Subcutaneous abdominal adipose tissue (tissue), 5 donors: ENCODE measurements around the gene MPST.

Source experiments
- H3K27ac ChIP-seq: one replicate; pipeline ENCODE4 v1.7.0; 2013; ENCODE audit warnings: low read depth, mild to moderate bottlenecking, inconsistent platforms, low read length, moderate library complexity
- H3K27me3 ChIP-seq, 5 donors: one replicate each; pipeline ENCODE4 v1.7.0; 2013; ENCODE audit warnings: low read length in 5 of 5, inconsistent platforms in 1 of 5; ENCODE audit not compliant: control insufficient read depth in 5 of 5, insufficient read depth in 4 of 5
- H3K36me3 ChIP-seq, 5 donors: one replicate each; pipeline ENCODE4 v1.7.0; 2013; ENCODE audit warnings: low read length in 5 of 5; ENCODE audit not compliant: control insufficient read depth in 5 of 5, insufficient read depth in 5 of 5
- H3K4me1 ChIP-seq, 5 donors: one replicate each; pipeline ENCODE4 v1.7.0; 2013; ENCODE audit warnings: low read length in 5 of 5, mild to moderate bottlenecking in 3 of 5, moderate library complexity in 1 of 5; ENCODE audit not compliant: control insufficient read depth in 5 of 5, insufficient read depth in 5 of 5
- H3K4me3 ChIP-seq, 5 donors: one replicate each; pipeline ENCODE4 v1.7.0; 2013; ENCODE audit warnings: low read length in 5 of 5, low read depth in 1 of 5
- H3K9ac ChIP-seq, 5 donors: one replicate each; pipeline ENCODE4 v1.7.0; 2013; ENCODE audit warnings: low read length in 5 of 5, mild to moderate bottlenecking in 4 of 5, moderate library complexity in 3 of 5
- H3K9me3 ChIP-seq, 5 donors: one replicate each; pipeline ENCODE4 v1.7.0; 2013; ENCODE audit warnings: low read length in 5 of 5; ENCODE audit not compliant: control insufficient read depth in 5 of 5
- donor health status: healthy.
- donor health status: healthy.
- donor health status: healthy.
- donor health status: healthy.
- donor health status: healthy.

The MPST gene

GRCh38 chr22:37000676-37001534 lies 18.6 kb upstream of the MPST start:
- Histone ChIP-seq H3K27me3 (peaks cover 0 to 2% (median 0%) of the 10 kb centered on the region in 5 donors), H3K4me1 (no peaks in the 10 kb centered on the region), H3K4me3 (no peak overlapping the region), H3K36me3 (no peaks in the 10 kb centered on the region), H3K9me3 (peaks cover 0 to 3% (median 0%) of the 10 kb centered on the region in 5 donors), H3K27ac (no peak overlapping the region), H3K9ac (no peak overlapping the region)

DNA sequence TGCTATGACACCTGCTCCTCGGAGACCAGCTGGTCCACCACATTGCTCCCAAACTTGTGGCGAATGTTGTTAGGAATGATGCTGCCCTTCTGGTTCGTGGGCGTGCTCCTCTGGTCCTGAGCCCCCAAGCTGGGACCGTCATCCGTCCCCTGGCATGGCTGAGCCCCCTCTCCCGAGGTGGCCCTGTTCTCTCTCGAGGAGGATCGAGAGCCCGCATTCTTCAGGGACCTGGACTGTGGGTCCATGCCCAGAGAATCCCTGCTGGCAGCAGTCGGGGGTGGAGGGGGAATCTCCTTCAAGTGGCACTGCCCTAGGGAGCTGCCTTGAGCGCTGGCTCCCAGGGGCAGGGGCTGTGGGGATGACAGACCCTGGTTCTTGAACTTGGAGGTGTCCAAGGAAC lies 17.7 kb upstream of the MPST start:
- H3K27ac ChIP-seq, result no peak overlapping the region
- H3K4me3 ChIP-seq, result no peak overlapping the region
- no peak overlapping the region for H3K9ac ChIP-seq
- peaks cover 0 to 2% (median 0%) of the 10 kb centered on the region in 5 donors for H3K27me3 ChIP-seq
- H3K36me3 ChIP-seq, result no peaks in the 10 kb centered on the region
- peaks cover 0 to 3% (median 0%) of the 10 kb centered on the region in 5 donors for H3K9me3 ChIP-seq
- no peaks in the 10 kb centered on the region for H3K4me1 ChIP-seq

DNA sequence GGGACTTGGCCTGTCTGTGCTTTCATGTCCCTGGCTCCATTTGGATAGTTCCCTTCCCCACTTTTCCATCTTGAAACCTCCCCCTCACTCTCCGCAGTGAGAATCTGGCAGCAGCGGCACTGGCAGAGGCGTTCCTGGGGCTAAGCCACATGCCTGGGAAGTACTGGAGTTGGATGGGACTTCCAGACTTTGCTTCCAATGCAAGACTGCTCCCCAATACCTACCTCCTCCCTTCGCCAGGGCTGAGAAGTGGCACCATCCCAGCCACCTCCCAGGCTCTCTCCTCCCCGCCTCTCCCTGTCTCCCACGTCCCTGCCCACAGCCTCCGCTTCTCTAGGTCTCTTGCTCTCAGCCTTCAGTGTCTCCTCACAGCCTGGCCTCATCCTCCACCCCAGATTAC lies 16.9 kb upstream of the MPST start:
- Histone ChIP-seq H3K9me3 (peaks cover 0 to 3% (median 0%) of the 10 kb centered on the region in 5 donors), H3K27ac (no peak overlapping the region), H3K4me1 (peaks cover 0 to 6% (median 2%) of the 10 kb centered on the region in 5 donors), H3K4me3 (no peak overlapping the region), H3K27me3 (peaks cover 0 to 2% (median 0%) of the 10 kb centered on the region in 5 donors), H3K9ac (no peak overlapping the region), H3K36me3 (no peaks in the 10 kb centered on the region)

DNA sequence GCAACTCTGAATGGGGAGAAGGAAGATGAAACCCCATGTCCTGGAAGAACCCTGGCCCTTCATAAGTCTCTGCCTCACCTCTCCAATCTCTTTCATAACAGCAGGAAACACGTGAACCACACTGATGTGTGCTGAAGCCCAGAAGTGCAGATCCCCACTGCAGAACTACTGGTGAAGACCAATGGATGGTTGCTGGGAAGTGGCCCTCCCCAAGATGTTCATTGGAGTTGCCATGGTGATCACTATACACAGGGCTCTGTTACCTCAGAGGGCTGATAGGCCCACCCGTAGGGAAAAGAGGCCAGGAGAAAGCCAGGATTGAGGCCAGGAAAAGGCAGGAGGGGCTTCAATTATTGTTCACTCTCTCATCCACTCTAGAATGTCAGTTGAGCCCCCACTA lies 11.9 kb upstream of the MPST start:
- Histone ChIP-seq H3K4me3 (no peak overlapping the region), H3K27ac (no peak overlapping the region), H3K9ac (no peak overlapping the region), H3K27me3 (peaks cover 0 to 2% (median 0%) of the 10 kb centered on the region in 5 donors), H3K36me3 (no peaks in the 10 kb centered on the region), H3K4me1 (peaks cover 2 to 44% (median 27%) of the 10 kb centered on the region in 5 donors), H3K9me3 (peaks cover 0 to 3% (median 0%) of the 10 kb centered on the region in 5 donors)

GRCh38 chr22:37008365-37008764 lies 11.2 kb upstream of the MPST start:
- H3K9me3 ChIP-seq, result peaks cover 0 to 3% (median 0%) of the 10 kb centered on the region in 5 donors
- no peak overlapping the region for H3K27ac ChIP-seq
- peaks cover 2 to 44% (median 34%) of the 10 kb centered on the region in 5 donors for H3K4me1 ChIP-seq
- H3K9ac ChIP-seq, result no peak overlapping the region
- no peak overlapping the region for H3K4me3 ChIP-seq
- H3K27me3 ChIP-seq, result no peaks in the 10 kb centered on the region
- no peaks in the 10 kb centered on the region for H3K36me3 ChIP-seq

GRCh38 chr22:37009490-37009889 lies 10.1 kb upstream of the MPST start:
- H3K9ac ChIP-seq, result no peak overlapping the region
- H3K9me3 ChIP-seq, result peaks cover 0 to 3% (median 0%) of the 10 kb centered on the region in 5 donors
- H3K36me3 ChIP-seq, result no peaks in the 10 kb centered on the region
- H3K4me3 ChIP-seq, result no peak overlapping the region
- no peaks in the 10 kb centered on the region for H3K27me3 ChIP-seq
- H3K4me1 ChIP-seq, result peaks cover 2 to 45% (median 41%) of the 10 kb centered on the region in 5 donors
- no peak overlapping the region for H3K27ac ChIP-seq

GRCh38 chr22:37010174-37010573 lies 9.4 kb upstream of the MPST start:
- H3K27ac ChIP-seq, result no peak overlapping the region
- no peak overlapping the region for H3K9ac ChIP-seq
- H3K4me3 ChIP-seq, result no peak overlapping the region
- H3K36me3 ChIP-seq, result no peaks in the 10 kb centered on the region
- H3K4me1 ChIP-seq, result peaks cover 4 to 52% (median 48%) of the 10 kb centered on the region in 5 donors
- H3K27me3 ChIP-seq, result no peaks in the 10 kb centered on the region
- peaks cover 0 to 1% (median 0%) of the 10 kb centered on the region in 5 donors for H3K9me3 ChIP-seq

DNA sequence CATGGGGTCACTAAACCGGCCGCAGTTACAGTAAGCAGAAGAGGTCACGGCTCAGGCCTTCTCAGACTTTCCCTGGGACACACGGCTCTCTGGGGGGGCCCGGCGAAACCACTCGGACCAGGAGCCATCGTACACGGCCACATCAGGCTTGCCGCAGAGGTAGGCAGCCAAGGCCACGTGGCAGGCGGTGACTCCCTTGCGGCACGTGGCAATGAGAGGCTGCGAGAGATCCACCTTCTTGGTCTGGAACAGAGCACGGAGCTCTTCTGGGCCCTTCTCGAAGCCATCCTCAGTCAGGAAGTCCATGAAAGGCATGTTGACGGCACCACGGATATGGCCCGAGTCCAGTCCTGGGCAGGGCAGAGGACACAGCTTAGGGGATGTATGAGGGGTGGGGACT lies 8.6 kb upstream of the MPST start:
- H3K4me3 ChIP-seq, result no peak overlapping the region
- H3K27me3 ChIP-seq, result no peaks in the 10 kb centered on the region
- H3K27ac ChIP-seq, result no peak overlapping the region
- no peaks in the 10 kb centered on the region for H3K9me3 ChIP-seq
- no peaks in the 10 kb centered on the region for H3K36me3 ChIP-seq
- no peak overlapping the region for H3K9ac ChIP-seq
- H3K4me1 ChIP-seq, result peaks cover 5 to 58% (median 53%) of the 10 kb centered on the region in 5 donors

DNA sequence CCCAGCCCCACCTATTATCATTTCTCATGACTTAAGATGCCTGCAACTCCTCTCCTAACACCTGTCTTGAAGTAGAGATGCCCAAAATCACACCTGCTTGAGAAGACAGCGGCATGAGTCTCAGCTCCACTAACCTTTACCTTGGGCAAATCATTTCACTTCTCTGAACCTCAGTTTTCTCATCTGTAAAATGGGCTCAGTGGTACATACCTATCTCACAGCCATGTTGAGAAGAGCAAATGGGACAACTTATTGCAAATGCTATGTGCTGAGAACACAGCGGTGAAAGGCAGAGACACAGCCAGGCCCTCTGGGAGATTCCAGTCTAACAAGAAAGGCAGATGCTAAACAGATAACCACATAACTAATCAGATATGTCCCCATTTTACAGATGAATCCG lies 8.1 kb upstream of the MPST start:
- Histone ChIP-seq H3K36me3 (peaks cover 0 to 3% (median 0%) of the 10 kb centered on the region in 5 donors), H3K27me3 (no peaks in the 10 kb centered on the region), H3K4me3 (no peak overlapping the region), H3K9me3 (no peaks in the 10 kb centered on the region), H3K9ac (no peak overlapping the region), H3K27ac (peak overlapping the region; percentile 90), H3K4me1 (peaks cover 5 to 63% (median 58%) of the 10 kb centered on the region in 5 donors)

- H3K9ac ChIP-seq, result peak overlapping the region in 1 of 5 donors; percentile 42
- H3K4me3 ChIP-seq, result no peak overlapping the region
- no peaks in the 10 kb centered on the region for H3K27me3 ChIP-seq
- peaks cover 7 to 72% (median 65%) of the 10 kb centered on the region in 5 donors for H3K4me1 ChIP-seq
- peak overlapping the region; percentile 90 for H3K27ac ChIP-seq
- peaks cover 0 to 5% (median 0%) of the 10 kb centered on the region in 5 donors for H3K36me3 ChIP-seq
- H3K9me3 ChIP-seq, result no peaks in the 10 kb centered on the region
Measured at GRCh38 chr22:37012262-37012904, 7.2 kb upstream of the MPST start.
